Lower lobe of right lung (tissue), 2 donors: ENCODE data around the gene C5. TPM values are rescaled to one million over a fixed set of nuclear protein-coding genes. Genes with fewer than 3 reads are reported as not detected.

Experiments
- ATAC-seq, 2 donors: fragments of 200-7000 bp; cut with Tn5 transposase; one replicate each; pipeline ENCODE4 v1.9.1; 2020 to 2022; ENCODE audit warnings: mild to moderate bottlenecking in 2 of 2, moderate library complexity in 2 of 2
- DNase-seq: peaks from one replicate; pipeline ENCODE4 v3.0.0-alpha.2; 2020
- H3K27ac ChIP-seq: fragments of 200-600 bp; one replicate; pipeline ENCODE4 v1.8.0; 2022
- H3K27me3 ChIP-seq: fragments of 200-600 bp; one replicate; pipeline ENCODE4 v1.8.0; 2022; ENCODE audit warnings: low read depth
- H3K36me3 ChIP-seq: fragments of 200-600 bp; one replicate; pipeline ENCODE4 v1.8.0; 2022; ENCODE audit warnings: mild to moderate bottlenecking
- H3K4me1 ChIP-seq: fragments of 200-600 bp; one replicate; pipeline ENCODE4 v1.8.0; 2022
- H3K4me3 ChIP-seq: fragments of 200-600 bp; one replicate; pipeline ENCODE4 v1.8.0; 2022; ENCODE audit warnings: mild to moderate bottlenecking
- H3K9me3 ChIP-seq: fragments of 200-600 bp; one replicate; pipeline ENCODE4 v1.8.0; 2022
- intact Hi-C: fragments of 100-400 bp; cut with DNase I; formaldehyde crosslinking; loops from one replicate; pipeline ENCODE4 v1.11.0; 2022
- total RNA-seq: library from RNA; stranded (reverse); fragmentation: NEBNext Ultra II Directional; extraction: Animal tissue kit (Norgen Biotek cat#: 25700); gene quantifications from one replicate; pipeline ENCODE4 v1.2.1, GENCODE V29; 2021
- TF ChIP-seq, protein P1 (sequence below): fragments of 200-600 bp; IDR thresholded peaks from one replicate; pipeline ENCODE4 v1.8.0; 2022; ENCODE audit warnings: antibody characterized with exemption, mild to moderate bottlenecking
- donor health status: DM: no; HTN: yes; CAD: no; lungs with severe emphysema.

The C5 gene
- total RNA-seq, 1 donor from 2014 or later, result 22.1 TPM

DNA sequence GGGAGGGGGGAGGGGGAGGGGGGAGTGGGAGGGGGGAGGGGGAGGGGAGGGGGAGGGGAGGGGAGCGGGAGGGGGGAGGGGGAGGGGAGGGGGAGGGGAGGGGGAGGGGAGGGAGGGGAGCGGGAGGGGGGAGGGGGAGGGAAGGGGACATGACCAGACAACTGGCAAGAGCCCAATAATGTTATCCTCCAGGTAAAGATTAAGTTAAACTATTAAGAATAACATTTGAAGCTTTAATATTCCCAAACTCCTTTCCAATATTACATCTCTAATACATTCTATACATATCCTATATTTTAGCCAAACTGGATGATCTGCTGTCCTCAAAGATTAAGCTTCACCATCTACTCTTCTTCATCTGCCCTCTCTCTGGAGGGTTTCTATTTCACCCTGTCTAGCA is 25.8 kb downstream of the C5 start:
- ATAC-seq (no peak), DNase-seq (no peak)
- TF ChIP-seq, protein P1, sequence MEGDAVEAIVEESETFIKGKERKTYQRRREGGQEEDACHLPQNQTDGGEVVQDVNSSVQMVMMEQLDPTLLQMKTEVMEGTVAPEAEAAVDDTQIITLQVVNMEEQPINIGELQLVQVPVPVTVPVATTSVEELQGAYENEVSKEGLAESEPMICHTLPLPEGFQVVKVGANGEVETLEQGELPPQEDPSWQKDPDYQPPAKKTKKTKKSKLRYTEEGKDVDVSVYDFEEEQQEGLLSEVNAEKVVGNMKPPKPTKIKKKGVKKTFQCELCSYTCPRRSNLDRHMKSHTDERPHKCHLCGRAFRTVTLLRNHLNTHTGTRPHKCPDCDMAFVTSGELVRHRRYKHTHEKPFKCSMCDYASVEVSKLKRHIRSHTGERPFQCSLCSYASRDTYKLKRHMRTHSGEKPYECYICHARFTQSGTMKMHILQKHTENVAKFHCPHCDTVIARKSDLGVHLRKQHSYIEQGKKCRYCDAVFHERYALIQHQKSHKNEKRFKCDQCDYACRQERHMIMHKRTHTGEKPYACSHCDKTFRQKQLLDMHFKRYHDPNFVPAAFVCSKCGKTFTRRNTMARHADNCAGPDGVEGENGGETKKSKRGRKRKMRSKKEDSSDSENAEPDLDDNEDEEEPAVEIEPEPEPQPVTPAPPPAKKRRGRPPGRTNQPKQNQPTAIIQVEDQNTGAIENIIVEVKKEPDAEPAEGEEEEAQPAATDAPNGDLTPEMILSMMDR, result no peak
- Histone ChIP-seq H3K27me3 (no peaks in the 10 kb centered on the region), H3K27ac (no peak overlapping the region), H3K36me3 (no peaks in the 10 kb centered on the region), H3K9me3 (no peaks in the 10 kb centered on the region), H3K4me3 (no peak overlapping the region), H3K4me1 (no peaks in the 10 kb centered on the region)
- intact Hi-C loops, result no loop called here

DNA sequence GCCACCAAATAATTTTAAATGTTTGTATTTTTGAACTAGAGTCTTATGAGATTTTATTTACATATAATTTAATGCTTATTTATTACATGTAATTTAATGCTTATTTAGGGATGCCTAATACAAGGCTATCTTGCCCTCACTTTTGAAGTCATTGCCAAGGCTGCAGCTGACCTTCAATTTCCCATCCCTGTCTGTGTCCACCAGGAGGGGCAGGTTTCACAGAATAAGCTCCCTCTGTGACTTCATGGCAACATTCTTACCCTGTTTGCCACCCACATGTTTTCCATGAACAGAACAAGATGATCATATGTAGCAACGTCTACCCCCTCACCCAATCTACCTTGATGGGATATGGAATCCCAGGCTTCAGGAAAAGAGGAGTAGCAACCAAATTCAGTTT is 27.0 kb downstream of the C5 start:
- no peak overlapping the region for H3K4me3 ChIP-seq
- H3K27me3 ChIP-seq, result no peaks in the 10 kb centered on the region
- intact Hi-C loops, result no loop called here
- H3K9me3 ChIP-seq, result no peaks in the 10 kb centered on the region
- TF ChIP-seq, protein P1, result no peak
- DNase-seq, result no peak
- no peak overlapping the region for H3K27ac ChIP-seq
- no peaks in the 10 kb centered on the region for H3K36me3 ChIP-seq
- H3K4me1 ChIP-seq, result no peaks in the 10 kb centered on the region
- ATAC-seq, result no peak

DNA sequence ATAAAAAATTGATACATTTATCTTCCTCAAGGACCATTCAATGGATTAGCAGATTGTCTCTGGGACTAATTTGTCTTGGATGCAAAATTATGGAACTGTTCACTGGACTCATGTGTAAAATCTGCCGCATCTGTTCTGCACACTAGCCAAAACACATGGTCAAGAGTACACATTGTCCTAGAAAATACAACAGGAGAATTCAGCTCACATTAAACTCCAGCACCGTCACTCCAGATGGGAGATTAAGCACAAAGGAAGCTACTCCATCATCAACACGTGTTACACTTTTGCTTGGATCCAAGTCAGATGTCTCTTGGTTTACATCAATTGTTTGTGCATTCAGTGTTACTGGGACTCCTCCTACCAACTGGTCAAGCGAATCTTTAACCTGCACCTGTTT is 28.8 kb downstream of the C5 start:
- TF ChIP-seq, protein P1, result no peak
- Histone ChIP-seq H3K9me3 (no peaks in the 10 kb centered on the region), H3K36me3 (no peaks in the 10 kb centered on the region), H3K27ac (no peak overlapping the region), H3K4me1 (no peaks in the 10 kb centered on the region), H3K27me3 (no peaks in the 10 kb centered on the region), H3K4me3 (no peak overlapping the region)
- intact Hi-C loops, result no loop called here
- ATAC-seq, result no peak
- no peak for DNase-seq

DNA sequence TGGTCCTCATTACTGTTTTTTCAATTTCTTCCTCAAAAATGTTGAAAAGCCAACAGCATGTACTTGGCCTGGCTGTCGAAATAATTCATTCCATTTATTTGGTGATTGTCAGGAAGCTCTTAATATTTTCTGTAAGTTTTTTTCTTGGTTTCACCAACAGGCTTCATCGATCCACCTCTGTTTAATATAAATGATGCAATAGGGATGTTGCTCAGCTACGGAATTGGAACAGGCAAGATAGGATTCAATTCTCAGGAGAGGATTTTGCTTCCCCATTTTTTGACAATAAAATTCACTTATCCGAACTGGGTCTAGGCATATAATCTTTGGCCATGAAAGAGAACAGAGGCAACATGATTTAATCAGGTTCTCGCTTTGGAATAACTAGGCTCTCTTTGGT is 30.8 kb downstream of the C5 start:
- ATAC-seq (no peak), DNase-seq (no peak)
- Histone ChIP-seq H3K27ac (no peak overlapping the region), H3K4me3 (no peak overlapping the region), H3K36me3 (no peaks in the 10 kb centered on the region), H3K4me1 (no peaks in the 10 kb centered on the region), H3K9me3 (no peaks in the 10 kb centered on the region), H3K27me3 (no peaks in the 10 kb centered on the region)
- TF ChIP-seq, protein P1, result no peak
- intact Hi-C loops, result no loop called here

DNA sequence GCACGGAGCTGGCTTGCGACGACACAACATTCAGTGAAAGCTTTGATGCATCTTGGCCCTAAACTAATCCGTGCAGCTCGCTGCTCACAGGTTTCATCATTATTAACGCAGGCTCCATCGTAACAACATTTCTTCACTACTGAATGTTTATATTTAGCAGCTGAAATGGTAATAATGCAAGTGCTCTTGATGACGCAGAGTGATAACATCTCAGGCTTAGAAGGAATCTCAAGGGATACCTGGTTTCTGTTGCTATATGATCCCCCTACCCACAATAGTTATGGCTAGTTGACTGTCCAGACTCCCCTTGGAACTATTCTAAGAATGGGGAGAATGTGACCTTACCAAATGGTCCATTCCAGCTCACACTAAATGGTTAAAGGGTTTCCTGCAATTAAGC is 36.2 kb downstream of the C5 start:
- Histone ChIP-seq H3K9me3 (no peaks in the 10 kb centered on the region), H3K36me3 (peaks cover 3% of the 10 kb centered on the region), H3K27ac (no peak overlapping the region), H3K4me1 (no peaks in the 10 kb centered on the region), H3K27me3 (no peaks in the 10 kb centered on the region), H3K4me3 (no peak overlapping the region)
- intact Hi-C loops, result no loop called here
- TF ChIP-seq, protein P1, result no peak
- DNase-seq (no peak), ATAC-seq (no peak)

DNA sequence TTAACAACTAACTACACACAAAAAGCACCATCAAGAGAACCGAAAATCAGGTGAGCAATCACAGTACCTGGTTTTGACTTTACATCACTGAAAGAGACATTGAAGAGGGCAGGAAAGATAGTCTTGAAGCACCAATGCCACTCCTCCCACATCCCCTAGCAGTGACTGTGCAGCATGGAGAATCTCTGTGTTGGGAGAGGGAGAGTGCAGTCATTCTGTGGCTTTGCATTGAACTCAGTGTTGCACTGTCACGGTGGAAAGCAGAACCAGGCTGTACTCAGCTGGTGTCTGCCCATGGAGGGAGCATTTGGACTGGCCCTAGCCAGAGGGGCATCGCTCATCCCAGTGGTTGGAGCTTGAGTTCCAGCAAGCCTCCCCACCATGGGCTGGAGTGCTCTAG is 40.4 kb downstream of the C5 start:
- no peak overlapping the region for H3K27ac ChIP-seq
- no peak for ATAC-seq
- no peaks in the 10 kb centered on the region for H3K4me1 ChIP-seq
- H3K4me3 ChIP-seq, result no peak overlapping the region
- peaks cover 3% of the 10 kb centered on the region for H3K36me3 ChIP-seq
- no peaks in the 10 kb centered on the region for H3K27me3 ChIP-seq
- no peak for DNase-seq
- intact Hi-C loops, result no loop called here
- TF ChIP-seq, protein P1, result no peak
- H3K9me3 ChIP-seq, result no peaks in the 10 kb centered on the region
